Adrenal gland (tissue), 12 donors: ENCODE results near the gene AGAP3. TPM values are rescaled to one million over a fixed set of nuclear protein-coding genes. Genes with fewer than 3 reads are reported as not detected.

Experiments used
- DNase-seq, 7 donors: peaks; one replicate each; pipeline ENCODE4 v3.0.0-alpha.2; 2019 to 2020
- H3K27ac ChIP-seq, 5 donors: fragments of 200-600 bp; sonication (generic) in 4 of 5; 1 replicate in 3 of 5; 2 replicates in 2 of 5; pipeline versions ENCODE4 v1.5.1 to v1.8.0; 2016 to 2020; ENCODE audit warnings: mild to moderate bottlenecking in 1 of 5
- H3K27me3 ChIP-seq: fragments of 200-600 bp; 2 replicates; pipeline ENCODE4 v1.8.0; 2021
- H3K36me3 ChIP-seq, 2 donors: fragments of 200-600 bp; replicated peaks in 1 of 2; 1 replicate in 1 of 2; 2 replicates in 1 of 2; pipeline versions ENCODE4 v1.5.1 to v1.8.0; 2018 to 2022
- H3K4me1 ChIP-seq, 2 donors: fragments of 200-600 bp; replicated peaks in 1 of 2; 1 replicate in 1 of 2; 2 replicates in 1 of 2; pipeline versions ENCODE4 v1.5.1 to v1.8.0; 2018 to 2021
- H3K4me3 ChIP-seq, 4 donors: fragments of 200-600 bp; sonication (generic) in 3 of 4; one replicate each; pipeline ENCODE4 v1.5.1; 2016 to 2018
- H3K9me3 ChIP-seq, 3 donors: fragments of 200-600 bp; sonication (generic) in 1 of 3; replicated peaks in 1 of 3; 1 replicate in 2 of 3; 2 replicates in 1 of 3; pipeline versions ENCODE4 v1.5.1 to v1.8.0; 2016 to 2021
- CTCF ChIP-seq, 6 experiments: fragments of 450-650 bp in 4 of 6; fragments of 200-600 bp in 2 of 6; sonication (generic) in 1 of 6; IDR thresholded peaks; 1 replicate in 5 of 6; 2 replicates in 1 of 6; pipeline versions ENCODE4 v1.5.1 to v1.8.0; 2016 to 2021; ENCODE audit warnings: antibody characterized with exemption in 6 of 6, mild to moderate bottlenecking in 2 of 6, moderate library complexity in 1 of 6
- POLR2A ChIP-seq, 2 donors: fragments of 450-650 bp; IDR thresholded peaks; one replicate each; pipeline ENCODE4 v1.6.1; 2017; ENCODE audit warnings: antibody characterized with exemption in 2 of 2, mild to moderate bottlenecking in 2 of 2, moderate library complexity in 1 of 2
- WGBS, 4 donors: extraction: QIAGEN DNeasy Blood & Tissue Kit in 2 of 4; methylation state at CpG; one replicate each; pipeline versions ENCODE4 v1.1.5 to v1.1.7; 2013 to 2017; 5-methylcytosine and 5-hydroxymethylcytosine counted together
- intact Hi-C, 2 donors: fragments of 100-400 bp; cut with DNase I; formaldehyde crosslinking; loops; one replicate each; pipeline versions ENCODE4 v1.14.1 to v1.15.0; 2022 to 2023
- polyA plus RNA-seq, 3 donors: library from polyadenylated mRNA; stranded (reverse); fragments of 200-250 nt in 2 of 3; fragments of 350-450 nt in 1 of 3; fragmentation: Illumina TruSeq in 1 of 3; extraction: RNeasy Lipid Tissue Mini Kit (QIAGEN cat#74804) in 1 of 3; gene quantifications; one replicate each; pipeline ENCODE4 v1.2.3, GENCODE V29; 2013 to 2014
- total RNA-seq, 9 donors: library from RNA; depleted of rRNA in 4 of 9; stranded (reverse); fragments of >200 nt in 4 of 9; fragments of 120-200 nt in 1 of 9; fragmentation: NEBNext Ultra II Directional in 1 of 9; extraction: Animal tissue kit (Norgen Biotek cat#: 25700) in 1 of 9; gene quantifications; one replicate each; pipeline versions ENCODE4 v1.1.0 to v1.2.4, GENCODE V29; 2013 to 2023
- donor health status: healthy with polysubstance abuse.
- donor health status: Bipolar disorder and iron deficiency.
- donor health status: DM: yes; HTN: yes; CAD: no.
- donor health status: DM: no; HTN: no; CAD: no.
- donor health status: DM: no; HTN: no; CAD: no.
- donor health status: DM: yes; HTN: yes; CAD: no.

The AGAP3 gene
- total and polyA plus RNA-seq, 12 donors = 17.2 to 236 (median 50.9) TPM

- 16 to 21% (median 20%) methylated on average over 33 to 42 of the region's 42 CpGs for WGBS, 4 donors
- no peak overlapping the region for H3K27ac ChIP-seq
- H3K27me3 ChIP-seq = peaks cover 26% of the 10 kb centered on the region
- peaks cover 0 to 6% of the 10 kb centered on the region in 2 donors for H3K4me1 ChIP-seq
- TF ChIP-seq CTCF (IDR thresholded peaks at IDR 0.05) = peak; percentile 99 to 100 (median 100)
- no peak for TF ChIP-seq POLR2A (IDR thresholded peaks at IDR 0.05)
- H3K9me3 ChIP-seq = no peaks in the 10 kb centered on the region
- peak; percentile 62 to 88 (median 79) for DNase-seq
- H3K36me3 ChIP-seq = no peaks in the 10 kb centered on the region
- intact Hi-C loops = loop anchor here (2.0 to 10.0 kb wide), 3 partner anchors 48 to 132 kb away; no protein-coding TSS in a partner anchor
- no peak overlapping the region for H3K4me3 ChIP-seq
These were observed 86.2 kb downstream of the AGAP3 start for GRCh38 chr7:151172273-151173141.

- Histone ChIP-seq H3K27ac (no peak overlapping the region), H3K27me3 (peaks cover 17% of the 10 kb centered on the region), H3K36me3 (no peaks in the 10 kb centered on the region), H3K4me3 (no peak overlapping the region), H3K9me3 (no peaks in the 10 kb centered on the region), H3K4me1 (no peaks in the 10 kb centered on the region)
- intact Hi-C loops = loop anchor here (2.0 to 10.0 kb wide), 3 partner anchors 49 to 131 kb away; no protein-coding TSS in a partner anchor
- no peak for TF ChIP-seq POLR2A (IDR thresholded peaks at IDR 0.05)
- no peak for TF ChIP-seq CTCF (IDR thresholded peaks at IDR 0.05)
- no peak for DNase-seq
- 79 to 88% (median 83%) methylated on average over 24 to 43 of the region's 43 CpGs for WGBS, 4 donors
These were observed 87.3 kb downstream of the AGAP3 start for GRCh38 chr7:151173386-151174245.

- H3K27me3 ChIP-seq = peaks cover 14% of the 10 kb centered on the region
- intact Hi-C loops = loop anchor here in 1 of 2 donors (5.0 to 10.0 kb wide), 2 partner anchors 52 to 130 kb away; no protein-coding TSS in a partner anchor
- no peak overlapping the region for H3K27ac ChIP-seq
- no peaks in the 10 kb centered on the region for H3K9me3 ChIP-seq
- TF ChIP-seq POLR2A (IDR thresholded peaks at IDR 0.05) = no peak
- no peak for TF ChIP-seq CTCF (IDR thresholded peaks at IDR 0.05)
- H3K4me3 ChIP-seq = no peak overlapping the region
- H3K36me3 ChIP-seq = no peaks in the 10 kb centered on the region
- 55 to 75% (median 63%) methylated on average over 17 to 77 of the region's 77 CpGs for WGBS, 4 donors
- no peaks in the 10 kb centered on the region for H3K4me1 ChIP-seq
- peak in 6 of 7 donors; percentile 30 to 63 (median 58) for DNase-seq
These were observed 88.2 kb downstream of the AGAP3 start for GRCh38 chr7:151174246-151175046.
